HK-2 (cell line): Measurements from ENCODE around the gene SLC16A1.
"Not testable (repeated sequence)": the region's sequence is repeated elsewhere in the genome, so short reads cannot be mapped to it uniquely, and the experiment has no call there.

Source experiments
- DNase-seq: peaks from one replicate; pipeline ENCODE4 v3.0.0-alpha.2; 2018; ENCODE audit not compliant: unreplicated experiment

SLC16A1 gene

GRCh38 chr1:112971006-112971405 lies 15.0 kb upstream of the SLC16A1 start:
- no peak for DNase-seq

- DNase-seq = no peak
Observed at GRCh38 chr1:112964347-112964746, 8.4 kb upstream of the SLC16A1 start.

GRCh38 chr1:112961072-112961471 lies 5.1 kb upstream of the SLC16A1 start:
- DNase-seq = no peak

GRCh38 chr1:112960384-112960783 lies 4.4 kb upstream of the SLC16A1 start:
- no peak for DNase-seq

GRCh38 chr1:112958236-112958635 lies 2.2 kb upstream of the SLC16A1 start:
- DNase-seq = not testable (repeated sequence)

- DNase-seq = peak; percentile 42
Observed at GRCh38 chr1:112957133-112957812, 1.3 kb upstream of the SLC16A1 start.

GRCh38 chr1:112956544-112957132 lies 642 bp upstream of the SLC16A1 start:
- DNase-seq = no peak

GRCh38 chr1:112954945-112955772 lies 837 bp downstream of the SLC16A1 start:
- peak; percentile 77 for DNase-seq

GRCh38 chr1:112954017-112954650 lies 1.9 kb downstream of the SLC16A1 start:
- no peak for DNase-seq

GRCh38 chr1:112950426-112950825 lies 5.6 kb downstream of the SLC16A1 start:
- DNase-seq = no peak

GRCh38 chr1:112946683-112947082 lies 9.3 kb downstream of the SLC16A1 start:
- DNase-seq = no peak

- DNase-seq = no peak
Observed at GRCh38 chr1:112939810-112940209, 16.2 kb downstream of the SLC16A1 start.

- no peak for DNase-seq
Observed at GRCh38 chr1:112938210-112938609, 17.8 kb downstream of the SLC16A1 start.

GRCh38 chr1:112937495-112937894 lies 18.5 kb downstream of the SLC16A1 start:
- DNase-seq = no peak

GRCh38 chr1:112937070-112937469 lies 18.9 kb downstream of the SLC16A1 start:
- DNase-seq = no peak

GRCh38 chr1:112935461-112936111 lies 20.4 kb downstream of the SLC16A1 start:
- no peak for DNase-seq

- no peak for DNase-seq
Observed at GRCh38 chr1:112934577-112934976, 21.4 kb downstream of the SLC16A1 start.

- no peak for DNase-seq
Observed at GRCh38 chr1:112933820-112934571, 22.0 kb downstream of the SLC16A1 start.

- no peak for DNase-seq
Observed at GRCh38 chr1:112929979-112930378, 26.0 kb downstream of the SLC16A1 start.

GRCh38 chr1:112927462-112927990 lies 28.5 kb downstream of the SLC16A1 start:
- no peak for DNase-seq

- no peak for DNase-seq
Observed at GRCh38 chr1:112926858-112927257, 29.1 kb downstream of the SLC16A1 start.
